Fibroblast of gingiva (primary cell): Measurements from ENCODE around the gene CRPPA.
"Not testable (repeated sequence)": the region's sequence is repeated elsewhere in the genome, so short reads cannot be mapped to it uniquely, and the experiment has no call there.

Experiments used
- DNase-seq: peaks from one replicate; pipeline ENCODE4 v3.0.0-alpha.2; 2011; ENCODE audit warnings: low read depth

CRPPA gene

GRCh38 chr7:16421333-16422102 is at the start of gene CRPPA:
CRPPA (minus strand) TSS chr7:16421538; CDS start chr7:16421322, 216 bp downstream.
- peak; percentile 30 for DNase-seq

- DNase-seq: no peak
Measured at GRCh38 chr7:16465469-16466361, 44.4 kb upstream of the CRPPA start, which contains the start of gene SOSTDC1. SOSTDC1 (minus strand) TSS chr7:16465738; CDS start chr7:16465668, 70 bp downstream.

GRCh38 chr7:16463949-16464715 is 42.8 kb upstream of the CRPPA start:
- DNase-seq: no peak

DNA sequence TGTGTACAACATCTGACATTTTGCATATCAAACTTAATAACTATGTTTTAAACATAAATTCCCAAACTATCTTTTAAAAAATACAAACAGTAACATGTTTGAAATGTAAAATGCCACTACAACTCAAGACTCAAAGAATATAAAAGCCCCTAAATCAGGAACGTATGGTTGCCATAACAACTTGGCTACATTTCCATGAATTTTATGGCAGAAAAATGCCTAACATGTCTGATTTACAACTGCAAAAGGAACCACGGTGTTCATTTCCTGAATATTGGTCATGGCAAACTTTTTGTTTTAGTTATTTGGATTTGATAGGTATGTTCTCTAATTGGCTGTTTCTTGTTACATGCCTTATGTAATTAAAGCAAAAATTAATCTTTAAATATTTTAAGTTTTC is 42.2 kb upstream of the CRPPA start:
- DNase-seq: no peak

DNA sequence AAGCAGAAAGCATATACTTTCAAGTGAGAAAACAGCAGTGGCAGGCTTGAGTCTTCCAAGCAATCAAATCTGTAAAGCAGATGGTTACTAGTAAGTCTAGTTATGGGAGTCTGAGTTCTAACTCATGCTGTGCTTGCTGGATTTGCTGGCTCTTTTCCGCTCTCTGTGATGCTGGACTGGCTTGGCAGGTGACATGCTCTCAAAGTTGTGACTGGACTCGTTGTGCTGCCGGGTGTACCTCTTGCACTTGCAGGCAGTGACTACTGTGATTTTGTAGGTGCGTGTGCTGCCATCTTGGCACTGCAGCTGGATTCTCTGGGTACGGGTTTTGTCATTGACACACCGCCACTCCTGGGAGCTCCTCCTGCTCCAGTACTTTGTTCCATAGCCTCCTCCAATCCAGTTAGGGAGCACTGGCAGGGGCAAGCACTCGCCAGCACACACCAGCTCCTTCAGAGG is 41.1 kb upstream of the CRPPA start:
- DNase-seq: no peak

- peak; percentile 60 for DNase-seq
Measured at GRCh38 chr7:16460789-16461493, 39.6 kb upstream of the CRPPA start.

DNA sequence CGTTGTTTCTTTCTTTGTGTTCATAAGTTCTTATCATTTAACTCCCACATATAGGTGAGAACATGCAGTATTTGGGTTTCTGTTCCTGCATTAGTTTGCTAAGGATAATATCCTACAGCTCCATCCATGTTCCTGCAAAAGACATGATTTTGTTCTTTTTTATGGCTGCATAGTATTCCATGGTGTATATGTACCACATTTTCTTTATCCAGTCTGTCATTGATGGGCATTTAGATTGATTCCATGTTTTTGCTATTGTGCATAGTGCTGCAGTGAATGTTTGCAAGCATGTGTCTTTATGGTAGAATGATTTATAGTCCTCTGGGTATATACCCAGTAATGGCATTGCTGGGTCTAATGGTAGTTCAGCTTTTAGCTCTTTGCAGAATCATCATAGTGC is 35.0 kb upstream of the CRPPA start:
- DNase-seq: not testable (repeated sequence)

DNA sequence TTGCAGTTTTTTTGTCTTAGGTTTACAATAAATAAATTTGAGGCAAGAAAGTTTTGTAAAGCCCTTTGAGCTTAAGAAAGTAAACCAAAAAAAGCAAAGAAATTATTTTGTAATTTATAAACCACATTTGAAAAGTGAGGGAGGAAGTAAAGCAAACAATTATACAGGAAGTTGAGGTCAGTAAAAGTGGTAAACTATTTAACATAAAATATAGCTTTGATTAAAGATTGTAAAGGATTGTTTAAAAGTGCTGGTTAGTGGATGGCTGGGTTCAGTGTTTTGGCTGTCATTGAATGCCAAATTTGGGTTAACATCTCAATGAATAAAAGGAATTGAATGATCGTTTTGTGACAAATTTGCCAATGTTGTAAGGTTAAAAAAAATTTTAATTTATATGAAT is 34.3 kb upstream of the CRPPA start:
- DNase-seq: no peak

DNA sequence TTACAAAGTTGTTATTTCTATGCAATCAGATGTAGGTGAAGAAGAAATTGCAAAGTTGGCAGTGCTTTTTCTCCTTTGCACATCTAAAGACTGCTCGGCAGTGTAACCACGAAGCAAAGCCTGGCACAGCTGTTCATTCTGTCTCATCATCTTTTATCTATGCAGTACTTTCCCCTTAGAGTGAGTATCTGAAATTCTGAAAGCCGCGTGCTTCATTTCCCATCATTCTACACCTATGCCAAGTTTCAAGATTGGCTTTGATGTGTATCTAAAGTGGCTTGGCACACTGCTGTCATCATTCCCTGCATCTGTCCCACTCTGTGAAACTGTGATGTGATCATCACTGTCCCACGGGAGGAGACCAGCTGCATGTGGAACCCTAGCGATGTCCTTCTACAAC is 29.0 kb upstream of the CRPPA start:
- no peak for DNase-seq

DNA sequence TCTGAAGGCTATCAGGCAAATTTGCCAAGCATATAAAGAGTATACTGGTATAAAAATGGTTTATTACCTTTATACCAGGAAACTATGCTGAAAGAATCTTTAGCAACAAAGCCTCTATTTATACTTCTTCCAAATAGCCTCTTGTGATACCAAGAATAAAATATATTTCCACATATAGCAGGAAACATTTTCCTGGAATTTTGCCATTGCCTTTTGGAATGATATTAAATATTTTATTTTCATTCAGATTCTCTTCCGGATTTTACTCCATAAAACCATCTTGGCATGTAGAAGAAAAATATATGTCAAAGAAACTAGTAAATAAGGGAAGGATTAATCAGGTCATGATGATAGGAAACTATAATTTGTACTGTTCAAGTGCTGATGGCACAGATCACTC is 26.5 kb upstream of the CRPPA start:
- DNase-seq: no peak

DNA sequence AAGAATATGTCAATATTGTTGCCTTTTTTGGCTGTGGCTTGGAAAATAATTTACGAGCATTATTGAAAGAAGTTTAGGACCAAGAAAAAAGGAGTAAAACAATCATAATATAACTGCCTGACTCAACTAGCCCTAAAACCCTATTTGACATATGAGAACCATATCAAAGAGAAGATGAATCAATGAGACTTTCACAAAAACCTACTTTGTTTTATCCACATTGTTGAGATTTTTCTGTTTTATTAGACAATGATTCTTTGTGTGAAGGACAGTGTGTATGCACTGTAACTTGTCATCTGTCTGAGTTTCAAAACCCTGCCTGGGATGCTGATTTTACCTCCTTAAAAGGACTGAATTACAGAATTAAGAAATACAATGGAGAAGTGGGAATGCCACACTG is 25.2 kb upstream of the CRPPA start:
- no peak for DNase-seq

- not testable (repeated sequence) for DNase-seq
Measured at GRCh38 chr7:16443871-16444270, 22.5 kb upstream of the CRPPA start.

GRCh38 chr7:16438988-16439387 is 17.6 kb upstream of the CRPPA start:
- no peak for DNase-seq

DNA sequence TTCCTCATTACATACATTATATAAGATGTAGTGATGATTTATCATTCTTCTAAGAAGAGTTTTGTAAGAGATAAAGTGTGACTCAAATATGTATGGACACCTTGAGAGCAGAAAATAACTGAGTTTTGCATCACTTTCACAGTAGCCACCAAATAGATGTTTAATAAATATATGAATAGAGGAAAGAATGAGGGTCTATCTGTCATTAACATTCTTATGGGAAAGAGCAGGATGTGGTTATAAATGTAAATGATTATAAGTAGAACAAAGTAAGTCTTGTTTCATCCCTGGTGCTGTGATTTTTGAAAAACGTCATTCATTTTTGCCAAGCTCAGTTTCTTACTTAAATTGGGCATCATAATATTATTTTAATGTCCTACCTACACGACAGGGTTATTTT is 15.0 kb upstream of the CRPPA start:
- DNase-seq: no peak

- no peak for DNase-seq
Measured at GRCh38 chr7:16433568-16434122, 12.3 kb upstream of the CRPPA start.

- no peak for DNase-seq
Measured at GRCh38 chr7:16432425-16432731, 11.0 kb upstream of the CRPPA start.

DNA sequence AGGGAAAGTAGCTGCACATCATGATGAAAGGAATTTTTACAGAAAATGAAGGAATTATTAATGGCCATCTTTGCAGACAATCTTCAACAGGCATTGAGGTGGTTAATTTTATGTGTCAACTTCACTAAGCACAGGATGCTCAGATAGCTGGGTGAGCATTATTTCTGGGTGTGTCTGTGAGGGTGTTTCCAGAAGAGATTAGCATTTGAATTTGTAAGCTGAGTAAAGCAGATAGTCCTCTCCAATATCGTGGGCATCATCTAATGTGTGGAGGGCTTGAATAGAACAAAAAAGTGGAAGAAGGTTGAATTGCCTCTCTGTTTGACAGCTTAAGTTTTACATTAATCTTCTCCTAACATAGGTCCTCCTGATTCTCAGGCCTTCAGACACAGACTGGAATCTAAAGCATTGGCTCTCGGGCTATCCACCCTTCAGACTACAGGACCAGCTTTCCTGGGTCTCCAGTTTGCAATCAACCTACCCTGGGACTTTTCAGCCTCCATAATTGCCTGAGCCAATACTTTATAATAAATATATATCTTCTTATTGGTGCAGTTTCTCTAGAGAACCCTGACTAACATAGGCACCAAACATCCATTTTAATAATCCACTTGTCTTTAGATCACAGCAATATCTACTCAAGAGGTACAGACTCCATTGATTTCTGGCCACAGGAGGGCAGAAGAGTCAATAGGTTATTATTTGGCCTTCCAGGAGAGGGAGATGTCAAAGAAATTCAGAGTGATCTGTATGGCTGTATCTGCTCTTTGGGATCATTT is 10.5 kb upstream of the CRPPA start:
- peak; percentile 35 for DNase-seq

GRCh38 chr7:16430133-16430532 is 8.8 kb upstream of the CRPPA start:
- DNase-seq: no peak

DNA sequence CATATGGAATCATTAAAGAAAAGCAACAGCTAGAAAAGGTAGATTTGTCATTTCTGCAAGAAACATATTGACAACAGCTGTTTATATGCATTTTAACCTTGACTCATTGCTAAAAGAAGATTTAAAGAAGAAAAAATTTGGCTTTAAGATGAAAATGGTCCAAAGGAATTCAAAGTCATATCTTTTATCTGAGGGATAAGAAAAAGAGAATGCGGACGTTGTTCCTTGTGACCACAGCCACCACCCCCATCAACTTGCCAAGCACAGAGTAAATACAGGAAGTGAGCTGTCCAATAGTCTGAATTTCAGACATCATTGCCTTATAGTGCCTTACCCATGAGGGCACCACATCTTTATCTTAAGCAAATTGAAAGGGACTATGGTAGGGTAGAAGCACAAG is 7.3 kb upstream of the CRPPA start:
- DNase-seq: no peak

DNA sequence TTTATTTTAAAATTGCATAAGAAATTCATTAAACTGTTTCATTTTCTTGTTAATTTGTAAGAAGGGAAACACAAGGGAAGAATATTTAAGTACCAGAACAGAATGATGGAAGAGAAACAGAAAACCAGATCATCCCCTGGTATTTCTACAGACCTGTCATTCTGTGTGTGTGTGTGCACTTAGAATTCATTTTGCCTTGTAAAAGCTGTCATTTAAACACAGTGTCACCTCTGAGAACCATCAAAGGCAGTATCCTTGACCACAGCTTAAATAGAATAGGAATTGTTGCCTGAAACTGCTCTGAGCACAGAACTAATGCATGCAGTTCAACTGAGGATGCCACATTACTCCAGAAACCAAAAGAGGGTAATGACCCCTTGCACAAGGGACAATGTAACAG is 6.8 kb upstream of the CRPPA start:
- DNase-seq: no peak

DNA sequence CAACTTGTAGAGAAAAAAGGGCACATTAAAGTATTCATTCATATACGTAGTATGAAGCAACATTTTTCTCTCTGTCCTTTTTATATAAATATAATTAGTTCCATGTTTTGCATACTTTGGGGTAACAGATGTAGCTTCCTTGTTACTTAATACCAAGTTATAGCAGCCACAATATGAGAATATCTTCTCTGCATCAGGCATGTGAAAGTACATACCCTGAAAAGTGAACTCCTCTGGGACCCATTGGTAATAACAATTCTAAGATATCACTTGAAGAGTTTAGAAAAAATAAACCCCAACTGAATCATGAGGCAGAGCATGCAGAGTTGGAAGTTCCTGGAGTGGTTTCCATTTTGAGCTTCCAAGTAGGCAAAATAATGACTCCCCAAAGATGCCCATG is 2.4 kb upstream of the CRPPA start:
- DNase-seq: peak; percentile 87
